NCI-H345 treated with DMSO at 0.1 percent for 48 hours (cell line): ENCODE results near the gene EFCAB9.

Source experiments
- DNase-seq: peaks from one replicate; lab custom pipeline; 2025; ENCODE audit not compliant: unreplicated experiment; lab: John Stamatoyannopoulos, UW

Gene EFCAB9

GRCh38 chr5:172165465-172165864, 28.5 kb upstream of the EFCAB9 start:
- no peak for DNase-seq

- DNase-seq = no peak
Observed at GRCh38 chr5:172166030-172166826, 27.7 kb upstream of the EFCAB9 start.

GRCh38 chr5:172167895-172168294, 26.1 kb upstream of the EFCAB9 start:
- no peak for DNase-seq

GRCh38 chr5:172168311-172168710, 25.7 kb upstream of the EFCAB9 start:
- DNase-seq = no peak

GRCh38 chr5:172169216-172169615, 24.8 kb upstream of the EFCAB9 start:
- no peak for DNase-seq

- no peak for DNase-seq
Observed at GRCh38 chr5:172170251-172170701, 23.7 kb upstream of the EFCAB9 start.

- DNase-seq = no peak
Observed at GRCh38 chr5:172171118-172171517, 22.9 kb upstream of the EFCAB9 start.

GRCh38 chr5:172172912-172173563, 20.9 kb upstream of the EFCAB9 start:
- DNase-seq = no peak

- DNase-seq = no peak
Observed at GRCh38 chr5:172173564-172174153, 20.3 kb upstream of the EFCAB9 start.

GRCh38 chr5:172175263-172175719, 18.7 kb upstream of the EFCAB9 start:
- DNase-seq = no peak

GRCh38 chr5:172177176-172177575, 16.8 kb upstream of the EFCAB9 start:
- no peak for DNase-seq

GRCh38 chr5:172178301-172178987, 15.5 kb upstream of the EFCAB9 start:
- no peak for DNase-seq

- DNase-seq = no peak
Observed at GRCh38 chr5:172178991-172179989, 14.7 kb upstream of the EFCAB9 start.

- no peak for DNase-seq
Observed at GRCh38 chr5:172180936-172181335, 13.0 kb upstream of the EFCAB9 start.

GRCh38 chr5:172182291-172182690, 11.7 kb upstream of the EFCAB9 start:
- no peak for DNase-seq

- DNase-seq = no peak
Observed at GRCh38 chr5:172183881-172184280, 10.1 kb upstream of the EFCAB9 start.

- DNase-seq = no peak
Observed at GRCh38 chr5:172185096-172185461, 8.9 kb upstream of the EFCAB9 start.

- DNase-seq = no peak
Observed at GRCh38 chr5:172186114-172186695, 7.8 kb upstream of the EFCAB9 start.

- peak; percentile 13 for DNase-seq
Observed at GRCh38 chr5:172187118-172188032, 6.6 kb upstream of the EFCAB9 start.
